ENCODE data around the gene C12orf57.

DNA sequence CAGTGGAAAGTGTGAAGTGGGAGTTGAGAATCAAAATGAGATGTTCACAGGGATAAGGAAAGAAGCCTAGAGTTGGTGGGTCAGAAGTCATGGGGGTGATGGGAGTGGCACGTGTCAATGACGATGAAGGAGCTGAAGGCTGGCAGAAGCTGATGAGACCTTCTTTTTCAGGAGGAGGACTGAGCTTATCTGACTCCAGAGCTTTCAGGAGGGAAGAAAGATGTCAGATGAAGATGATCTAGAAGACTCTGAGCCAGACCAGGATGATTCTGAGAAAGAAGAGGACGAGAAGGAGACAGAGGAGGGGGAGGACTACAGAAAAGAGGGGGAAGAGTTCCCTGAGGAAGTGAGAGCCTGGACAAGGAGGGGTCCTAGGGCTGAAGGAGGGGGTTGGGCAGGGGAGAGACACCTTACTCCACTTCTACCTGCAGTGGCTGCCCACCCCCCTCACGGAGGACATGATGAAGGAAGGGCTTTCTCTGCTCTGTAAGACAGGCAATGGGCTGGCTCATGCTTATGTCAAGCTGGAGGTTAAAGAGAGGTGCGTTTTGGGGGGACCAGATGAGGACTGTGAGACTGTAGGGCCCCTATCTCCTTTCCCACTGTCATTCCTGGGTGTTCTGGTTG, 38.3 kb upstream of the C12orf57 start:
- TF ChIP-seq, protein P1, sequence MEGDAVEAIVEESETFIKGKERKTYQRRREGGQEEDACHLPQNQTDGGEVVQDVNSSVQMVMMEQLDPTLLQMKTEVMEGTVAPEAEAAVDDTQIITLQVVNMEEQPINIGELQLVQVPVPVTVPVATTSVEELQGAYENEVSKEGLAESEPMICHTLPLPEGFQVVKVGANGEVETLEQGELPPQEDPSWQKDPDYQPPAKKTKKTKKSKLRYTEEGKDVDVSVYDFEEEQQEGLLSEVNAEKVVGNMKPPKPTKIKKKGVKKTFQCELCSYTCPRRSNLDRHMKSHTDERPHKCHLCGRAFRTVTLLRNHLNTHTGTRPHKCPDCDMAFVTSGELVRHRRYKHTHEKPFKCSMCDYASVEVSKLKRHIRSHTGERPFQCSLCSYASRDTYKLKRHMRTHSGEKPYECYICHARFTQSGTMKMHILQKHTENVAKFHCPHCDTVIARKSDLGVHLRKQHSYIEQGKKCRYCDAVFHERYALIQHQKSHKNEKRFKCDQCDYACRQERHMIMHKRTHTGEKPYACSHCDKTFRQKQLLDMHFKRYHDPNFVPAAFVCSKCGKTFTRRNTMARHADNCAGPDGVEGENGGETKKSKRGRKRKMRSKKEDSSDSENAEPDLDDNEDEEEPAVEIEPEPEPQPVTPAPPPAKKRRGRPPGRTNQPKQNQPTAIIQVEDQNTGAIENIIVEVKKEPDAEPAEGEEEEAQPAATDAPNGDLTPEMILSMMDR (conservative IDR thresholded peaks at IDR 0.05 in 1 of 2, IDR thresholded peaks at IDR 0.05 in 1 of 2; ENCODE audit: extremely low read depth in 1 of 2, insufficient read depth in 1 of 2, low read depth in 1 of 2, low read length in 2 of 2), result no peak
- no peak for TF ChIP-seq EZH2 (IDR thresholded peaks at IDR 0.05; ENCODE audit: borderline replicate concordance, low read length)

Measured in mammary epithelial cell (primary cell).